ENCODE data around the gene ACSL5. TPM values are rescaled to one million over a fixed set of nuclear protein-coding genes. Genes with fewer than 3 reads are reported as not detected.
"Not testable (repeated sequence)": the region's sequence is repeated elsewhere in the genome, so short reads cannot be mapped to it uniquely, and the experiment has no call there.

Gene ACSL5
- total RNA-seq, 2 experiments from 2014 or later = 30.1 to 32.9 TPM

- DNase-seq = peak; percentile 35
- Mint-ChIP-seq H3K36me3 (no peaks in the 10 kb centered on the region), H3K27ac (no peak overlapping the region), H3K27me3 (no peaks in the 10 kb centered on the region), H3K9me3 (no peaks in the 10 kb centered on the region), H3K4me3 (no peak overlapping the region), H3K4me1 (ENCODE audit: low read depth) (peaks cover 18% of the 10 kb centered on the region)
- ChIA-PET CTCF (no interaction called here), POLR2A (no interaction called here)
- intact Hi-C loops (cut with micrococcal nuclease) = no loop called here
Observed at GRCh38 chr10:112369495-112370423, 4.2 kb upstream of the ACSL5 start.

- intact Hi-C loops (cut with micrococcal nuclease) = no loop called here
- no peak for DNase-seq
- POLR2A ChIA-PET = no interaction called here
- Mint-ChIP-seq H3K27ac (no peak overlapping the region), H3K9me3 (no peaks in the 10 kb centered on the region), H3K27me3 (no peaks in the 10 kb centered on the region), H3K4me3 (no peak overlapping the region), H3K36me3 (no peaks in the 10 kb centered on the region), H3K4me1 (ENCODE audit: low read depth) (peaks cover 25% of the 10 kb centered on the region)
- CTCF ChIA-PET = interaction anchor here (1.0 kb wide), 1 partner anchor 49 kb away, joined by 3 read pairs; no protein-coding TSS in a partner anchor
Observed at GRCh38 chr10:112370424-112370819, 3.5 kb upstream of the ACSL5 start.

DNA sequence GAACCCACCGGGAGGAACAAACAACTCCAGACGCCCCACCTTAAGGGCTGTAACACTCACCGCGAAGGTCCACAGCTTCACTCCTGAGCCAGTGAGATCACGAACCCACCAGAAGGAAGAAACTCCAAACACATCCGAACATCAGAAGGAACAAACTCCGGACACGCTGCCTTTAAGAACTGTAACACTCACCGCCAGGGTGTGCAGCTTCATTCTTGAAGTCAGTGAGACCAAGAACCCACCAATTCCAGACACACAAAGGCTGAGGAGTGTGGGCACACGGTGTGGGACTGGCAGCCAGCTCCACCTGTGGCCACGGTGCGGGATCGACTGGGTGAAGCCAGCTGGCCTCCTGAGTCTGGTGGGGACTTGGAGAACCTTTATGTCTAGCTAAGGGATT is 2.6 kb upstream of the ACSL5 start:
- DNase-seq; H3K4me3 Mint-ChIP-seq; H3K9me3 Mint-ChIP-seq; intact Hi-C loops (cut with micrococcal nuclease); H3K27me3 Mint-ChIP-seq; H3K36me3 Mint-ChIP-seq: not testable (repeated sequence)
- Mint-ChIP-seq H3K4me1 (ENCODE audit: low read depth) (peaks cover 25% of the 10 kb centered on the region), H3K27ac (peak overlapping the region; percentile 36)
- ChIA-PET POLR2A (interaction anchor here (1.1 kb wide), 1 partner anchor 18 kb away, joined by 4 read pairs; no protein-coding TSS in a partner anchor), CTCF (interaction anchor here (0.8 to 1.3 kb wide), 3 partner anchors 50 to 63 kb away, joined by 3 read pairs; no protein-coding TSS in a partner anchor)

GRCh38 chr10:112372182-112372810 is 1.6 kb upstream of the ACSL5 start:
- peaks cover 32% of the 10 kb centered on the region for H3K4me1 Mint-ChIP-seq (ENCODE audit: low read depth)
- H3K27ac Mint-ChIP-seq; H3K4me3 Mint-ChIP-seq; H3K9me3 Mint-ChIP-seq; DNase-seq; intact Hi-C loops (cut with micrococcal nuclease); H3K27me3 Mint-ChIP-seq; H3K36me3 Mint-ChIP-seq: not testable (repeated sequence)
- CTCF ChIA-PET = interaction anchor here (1.3 kb wide), 1 partner anchor 63 kb away, joined by 3 read pairs; no protein-coding TSS in a partner anchor
- POLR2A ChIA-PET = interaction anchor here (1.1 kb wide), 1 partner anchor 17 kb away, joined by 4 read pairs; no protein-coding TSS in a partner anchor

- Mint-ChIP-seq H3K9me3 (no peaks in the 10 kb centered on the region), H3K4me1 (ENCODE audit: low read depth) (peaks cover 47% of the 10 kb centered on the region), H3K36me3 (peaks cover 10% of the 10 kb centered on the region), H3K27ac (peak overlapping the region; percentile 95), H3K4me3 (peak overlapping the region; percentile 94), H3K27me3 (no peaks in the 10 kb centered on the region)
- peak; percentile 43 for DNase-seq
- CTCF ChIA-PET = interaction anchor here (0.9 to 2.6 kb wide), 10 partner anchors 8 to 238 kb away, joined by 3 to 9 read pairs (median 6); no protein-coding TSS in a partner anchor
- POLR2A ChIA-PET = interaction anchor here (0.9 to 2.8 kb wide), 6 partner anchors 9 to 72 kb away, joined by 3 to 21 read pairs (median 4); partner anchors contain the start of genes VTI1A and ZDHHC6
- intact Hi-C loops (cut with micrococcal nuclease) = loop anchor here (5.0 kb wide), 1 partner anchor 193 kb away; the partner anchor contains the start of gene GPAM
Observed at GRCh38 chr10:112374724-112375541, 1.0 kb downstream of the ACSL5 start.

- Mint-ChIP-seq H3K27me3 (no peaks in the 10 kb centered on the region), H3K27ac (peak overlapping the region; percentile 95), H3K4me3 (peak overlapping the region; percentile 94), H3K9me3 (no peaks in the 10 kb centered on the region), H3K4me1 (ENCODE audit: low read depth) (peaks cover 56% of the 10 kb centered on the region), H3K36me3 (peaks cover 19% of the 10 kb centered on the region)
- ChIA-PET CTCF (interaction anchor here (0.9 to 2.6 kb wide), 8 partner anchors 9 to 239 kb away, joined by 3 to 9 read pairs (median 4); no protein-coding TSS in a partner anchor), POLR2A (interaction anchor here (0.5 to 2.8 kb wide), 8 partner anchors 11 to 167 kb away, joined by 3 to 21 read pairs (median 4); partner anchors contain the start of gene VTI1A)
- DNase-seq = peak; percentile 58
- intact Hi-C loops (cut with micrococcal nuclease) = loop anchor here (1.0 to 5.0 kb wide), 3 partner anchors 13 to 194 kb away; partner anchors contain the start of genes GPAM, VTI1A and ZDHHC6
Observed at GRCh38 chr10:112375721-112376395, 1.9 kb downstream of the ACSL5 start.

DNA sequence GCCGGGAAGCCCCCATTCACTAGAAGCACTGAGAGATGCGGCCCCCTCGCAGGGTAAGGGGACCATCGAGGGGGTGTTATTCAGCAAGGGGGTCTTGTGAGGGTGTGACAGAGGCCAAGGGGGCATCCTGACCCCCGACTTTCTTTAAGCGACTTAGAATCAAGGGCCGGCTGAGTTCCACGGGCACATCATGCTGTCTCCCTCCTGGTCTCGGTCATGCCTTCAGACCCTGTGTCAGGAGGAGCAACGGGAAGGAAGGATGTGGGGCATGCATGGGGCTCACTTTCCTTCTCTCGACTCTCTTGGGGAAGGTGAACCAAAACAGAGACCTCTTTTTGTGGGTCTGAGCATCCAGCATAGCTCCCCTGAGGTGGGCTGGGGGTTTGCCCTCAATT is 2.5 kb downstream of the ACSL5 start:
- H3K36me3 Mint-ChIP-seq = peaks cover 24% of the 10 kb centered on the region
- peaks cover 58% of the 10 kb centered on the region for H3K4me1 Mint-ChIP-seq (ENCODE audit: low read depth)
- POLR2A ChIA-PET = interaction anchor here (0.5 to 2.8 kb wide), 7 partner anchors 10 to 167 kb away, joined by 3 to 21 read pairs (median 4); partner anchors contain the start of gene VTI1A
- intact Hi-C loops (cut with micrococcal nuclease) = loop anchor here (1.0 to 5.0 kb wide), 3 partner anchors 13 to 194 kb away; partner anchors contain the start of genes GPAM, VTI1A and ZDHHC6
- peak overlapping the region; percentile 95 for H3K27ac Mint-ChIP-seq
- DNase-seq = peak; percentile 15
- peak overlapping the region; percentile 94 for H3K4me3 Mint-ChIP-seq
- no peaks in the 10 kb centered on the region for H3K9me3 Mint-ChIP-seq
- CTCF ChIA-PET = interaction anchor here (0.9 to 2.6 kb wide), 4 partner anchors 59 to 236 kb away, joined by 3 to 9 read pairs (median 4); no protein-coding TSS in a partner anchor
- no peaks in the 10 kb centered on the region for H3K27me3 Mint-ChIP-seq

DNA sequence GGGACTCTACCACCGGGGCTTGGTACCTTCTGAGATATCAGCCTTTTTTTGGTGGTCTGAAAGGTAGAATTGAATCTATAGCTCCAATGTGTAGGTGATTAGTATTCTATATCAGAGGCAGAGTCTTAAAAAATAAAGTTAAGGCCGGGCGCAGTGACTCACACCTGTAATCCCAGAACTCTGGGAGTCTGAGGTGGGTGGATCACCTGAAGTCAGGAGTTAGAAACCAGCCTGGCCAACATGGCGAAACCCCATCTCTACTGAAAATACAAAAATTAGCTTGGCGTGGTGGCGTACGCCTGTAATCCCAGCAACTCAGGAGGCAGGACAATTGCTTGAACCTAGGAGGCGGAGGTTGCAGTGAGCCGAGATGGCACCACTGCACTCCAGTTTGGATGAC is 3.2 kb downstream of the ACSL5 start:
- Mint-ChIP-seq H3K36me3 (peaks cover 24% of the 10 kb centered on the region), H3K4me1 (ENCODE audit: low read depth) (peaks cover 60% of the 10 kb centered on the region), H3K27ac (peak overlapping the region; percentile 67), H3K4me3 (peak overlapping the region; percentile 70)
- intact Hi-C loops (cut with micrococcal nuclease) = loop anchor here (2.0 to 5.0 kb wide), 2 partner anchors 70 to 195 kb away; partner anchors contain the start of genes GPAM, VTI1A and ZDHHC6
- H3K9me3 Mint-ChIP-seq, CTCF ChIA-PET, H3K27me3 Mint-ChIP-seq, DNase-seq: not testable (repeated sequence)
- POLR2A ChIA-PET = interaction anchor here (2.8 kb wide), 1 partner anchor 12 kb away, joined by 21 read pairs; no protein-coding TSS in a partner anchor

DNA sequence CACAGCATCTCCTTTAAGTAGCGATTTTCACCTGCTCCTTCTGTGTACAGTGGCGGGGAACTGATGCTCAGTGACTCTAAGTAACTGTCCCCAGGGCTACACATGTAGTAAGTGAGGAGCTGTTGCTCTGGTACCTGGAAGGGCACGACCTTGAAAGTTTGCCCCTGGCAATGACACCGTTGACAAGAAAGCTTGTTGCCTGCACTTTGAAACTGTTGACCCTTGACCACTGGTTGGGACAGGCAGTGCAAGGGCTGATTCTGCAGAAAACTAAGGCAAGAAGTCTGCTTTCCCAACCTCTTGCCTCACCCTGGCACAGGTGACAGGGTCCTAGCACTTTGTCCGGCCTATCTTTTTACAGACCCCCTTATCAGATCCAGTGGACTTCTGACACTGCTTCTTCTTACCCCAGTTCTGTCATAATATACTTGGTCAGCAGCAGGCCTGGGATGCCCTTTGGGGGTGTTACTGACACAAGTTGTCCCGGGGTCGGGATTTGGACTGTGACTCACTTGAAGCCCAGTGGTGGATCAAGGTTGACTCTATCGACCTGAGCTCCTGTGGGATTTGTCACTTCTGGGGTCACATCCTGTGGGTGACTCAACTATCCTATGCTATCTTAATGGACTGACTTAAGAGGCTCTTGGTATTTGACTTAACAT is 5.8 kb downstream of the ACSL5 start:
- H3K9me3 Mint-ChIP-seq = no peaks in the 10 kb centered on the region
- CTCF ChIA-PET = interaction anchor here (1.5 kb wide), 1 partner anchor 14 kb away, joined by 3 read pairs; no protein-coding TSS in a partner anchor
- DNase-seq = no peak
- H3K27ac Mint-ChIP-seq = peak overlapping the region; percentile 28
- H3K4me1 Mint-ChIP-seq (ENCODE audit: low read depth) = peaks cover 76% of the 10 kb centered on the region
- H3K4me3 Mint-ChIP-seq = no peak overlapping the region
- peaks cover 27% of the 10 kb centered on the region for H3K36me3 Mint-ChIP-seq
- intact Hi-C loops (cut with micrococcal nuclease) = loop anchor here (1.0 to 10.0 kb wide), 3 partner anchors 10 to 1305 kb away; partner anchors contain the start of gene GPAM
- H3K27me3 Mint-ChIP-seq = no peaks in the 10 kb centered on the region
- POLR2A ChIA-PET = no interaction called here

Data from activated CD4-positive, alpha-beta memory T cell treated with anti-CD3 and anti-CD28 coated beads for 36 hours (primary cell).